ENCODE measurements around the gene TMEM131.

TMEM131 gene

DNA sequence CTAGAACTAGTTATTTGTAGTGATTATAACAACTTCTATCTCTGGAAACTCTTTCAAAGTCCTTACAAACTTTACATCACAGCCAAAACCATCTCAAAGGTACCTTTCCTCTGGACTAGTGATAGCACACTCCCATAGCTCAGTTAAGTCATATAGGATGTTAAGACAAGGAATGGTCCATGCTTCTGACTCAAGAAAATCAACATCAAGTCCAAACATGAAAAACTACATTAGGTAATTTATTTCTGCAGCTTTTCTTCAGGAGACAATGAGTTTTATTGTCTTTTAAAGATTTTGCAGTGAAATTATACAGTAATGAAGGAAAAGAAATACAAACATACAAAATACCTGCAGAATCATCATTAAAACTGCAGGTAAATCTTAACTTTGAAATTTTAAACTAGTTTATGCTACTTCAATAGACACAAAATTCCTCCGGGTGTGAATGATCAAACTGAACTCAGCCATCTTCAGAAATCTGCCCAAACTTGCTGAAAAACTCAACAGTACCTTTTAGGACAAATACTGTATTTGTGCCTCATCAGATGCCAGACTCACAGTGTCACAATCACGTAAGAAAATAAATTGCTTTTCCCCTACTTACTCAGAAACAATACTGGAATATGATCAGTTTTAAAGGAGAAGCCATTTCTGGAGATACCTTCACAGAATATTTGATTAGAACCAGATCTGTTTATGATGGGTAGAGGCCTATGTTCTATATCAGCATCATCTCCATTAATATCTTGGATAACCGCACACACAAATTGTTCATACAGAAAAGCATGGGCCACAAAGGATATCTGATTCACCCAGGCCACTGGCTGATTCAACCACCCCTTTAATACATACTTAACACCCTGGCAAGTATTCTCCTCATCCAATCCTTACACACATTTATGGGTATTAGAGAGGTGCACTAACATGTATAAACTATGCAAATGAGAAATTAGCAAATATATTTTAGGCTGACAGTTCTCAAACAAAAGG is 2.6 kb downstream of the TMEM131 start:
- DNase-seq (ENCODE audit: low read depth): no peak

GRCh38 chr2:97991081-97991856 is 4.5 kb downstream of the TMEM131 start:
- no peak for DNase-seq (ENCODE audit: low read depth)

DNA sequence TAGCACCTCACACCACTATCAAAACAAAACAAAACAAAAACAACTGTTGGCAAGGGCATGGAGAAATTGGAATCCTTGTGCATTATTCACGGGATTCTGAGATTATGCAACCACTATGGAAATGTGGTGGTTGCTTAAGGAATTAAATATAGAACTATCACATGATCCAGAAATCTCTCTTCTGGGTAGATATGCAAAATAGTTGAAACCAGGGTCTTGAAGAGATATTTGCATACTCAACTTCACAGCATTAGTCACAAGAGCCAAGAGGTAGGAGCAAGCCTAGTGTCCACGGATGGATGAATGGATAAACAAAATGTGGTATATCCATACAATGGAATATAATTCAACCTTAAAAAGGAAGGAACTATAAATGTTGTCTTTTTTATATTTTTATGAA is 7.0 kb downstream of the TMEM131 start:
- DNase-seq (ENCODE audit: low read depth): no peak

DNA sequence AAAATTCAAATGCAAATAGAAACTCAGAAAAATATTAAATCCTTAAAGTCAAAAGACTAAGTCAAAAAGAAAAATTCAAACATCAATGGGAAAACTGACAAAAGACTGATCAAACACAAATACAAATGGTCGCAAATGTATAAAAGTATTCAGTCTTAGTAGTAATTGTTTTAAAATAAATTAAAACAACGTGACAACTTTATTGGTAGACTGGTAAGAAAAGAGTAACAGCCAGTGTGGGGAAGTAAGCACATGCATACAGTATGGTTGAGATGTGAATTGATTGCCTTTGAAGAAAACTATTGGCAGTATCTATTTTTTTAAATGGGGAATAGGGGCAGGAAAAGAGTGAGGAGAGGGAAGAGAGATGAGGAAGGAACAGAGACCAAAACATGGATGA is 9.8 kb downstream of the TMEM131 start:
- no peak for DNase-seq (ENCODE audit: low read depth)

- no peak for DNase-seq (ENCODE audit: low read depth)
Measured at GRCh38 chr2:97983698-97984097, 12.1 kb downstream of the TMEM131 start.

DNA sequence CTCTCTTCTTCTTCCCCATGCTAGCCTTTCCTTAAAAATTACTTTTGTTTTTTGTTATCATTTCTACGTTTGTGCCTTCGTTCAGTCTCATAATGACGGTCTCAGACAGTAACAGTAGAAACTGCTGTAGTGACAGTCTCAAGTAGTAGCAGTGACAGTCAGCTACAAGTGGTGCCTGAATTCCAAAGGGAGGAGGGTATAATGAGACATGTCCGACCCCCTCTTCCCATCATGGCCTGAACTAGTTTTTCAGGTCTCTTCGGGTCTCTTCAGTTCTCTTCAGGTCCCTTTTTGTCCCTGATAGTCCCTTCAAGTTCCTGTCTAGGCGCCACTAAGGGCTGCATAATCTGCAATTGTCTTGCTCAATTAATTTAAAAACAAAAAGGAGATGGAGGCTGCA is 12.6 kb downstream of the TMEM131 start:
- no peak for DNase-seq (ENCODE audit: low read depth)

DNA sequence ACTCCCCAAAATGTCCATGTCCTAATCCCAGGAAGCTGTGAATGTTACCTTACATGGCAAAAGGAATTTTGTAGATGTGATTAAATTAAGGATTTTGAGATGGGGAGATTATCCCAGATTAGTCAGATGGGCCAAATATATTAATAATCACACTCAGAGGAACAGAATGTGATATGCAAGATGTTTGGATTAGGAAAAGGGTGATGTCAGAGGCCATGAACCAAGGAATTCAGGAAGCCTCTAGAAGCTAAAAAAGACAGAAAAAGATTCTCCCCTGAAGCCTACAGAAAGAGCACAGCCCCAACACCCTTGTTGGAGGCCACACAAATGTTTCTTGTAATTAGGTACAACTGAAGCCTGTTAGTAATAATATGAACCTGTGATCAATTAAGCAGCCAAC is 13.1 kb downstream of the TMEM131 start:
- no peak for DNase-seq (ENCODE audit: low read depth)

DNA sequence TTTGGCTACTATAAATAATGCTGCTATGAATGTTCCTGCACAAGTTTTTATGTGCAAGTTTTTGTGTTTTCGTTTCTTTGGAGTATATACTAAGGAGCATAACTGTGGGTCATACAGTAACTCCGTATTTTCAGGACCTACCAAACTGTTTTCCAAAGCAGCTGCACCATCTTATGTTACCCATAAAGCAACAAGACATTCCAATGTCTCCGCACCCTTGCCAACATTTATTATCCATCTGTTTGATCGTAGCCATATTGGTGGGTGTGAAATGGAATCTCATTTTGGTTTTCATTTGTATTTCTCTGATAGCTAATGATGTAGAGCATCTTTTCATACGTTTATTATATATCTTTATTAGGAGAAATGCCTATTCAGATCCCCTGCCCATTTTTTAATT is 13.8 kb downstream of the TMEM131 start:
- no peak for DNase-seq (ENCODE audit: low read depth)

GRCh38 chr2:97979904-97980303 is 15.8 kb downstream of the TMEM131 start:
- no peak for DNase-seq (ENCODE audit: low read depth)

GRCh38 chr2:97974471-97974870 is 21.3 kb downstream of the TMEM131 start:
- no peak for DNase-seq (ENCODE audit: low read depth)

GRCh38 chr2:97970293-97971060 is 25.3 kb downstream of the TMEM131 start:
- DNase-seq (ENCODE audit: low read depth): no peak

DNA sequence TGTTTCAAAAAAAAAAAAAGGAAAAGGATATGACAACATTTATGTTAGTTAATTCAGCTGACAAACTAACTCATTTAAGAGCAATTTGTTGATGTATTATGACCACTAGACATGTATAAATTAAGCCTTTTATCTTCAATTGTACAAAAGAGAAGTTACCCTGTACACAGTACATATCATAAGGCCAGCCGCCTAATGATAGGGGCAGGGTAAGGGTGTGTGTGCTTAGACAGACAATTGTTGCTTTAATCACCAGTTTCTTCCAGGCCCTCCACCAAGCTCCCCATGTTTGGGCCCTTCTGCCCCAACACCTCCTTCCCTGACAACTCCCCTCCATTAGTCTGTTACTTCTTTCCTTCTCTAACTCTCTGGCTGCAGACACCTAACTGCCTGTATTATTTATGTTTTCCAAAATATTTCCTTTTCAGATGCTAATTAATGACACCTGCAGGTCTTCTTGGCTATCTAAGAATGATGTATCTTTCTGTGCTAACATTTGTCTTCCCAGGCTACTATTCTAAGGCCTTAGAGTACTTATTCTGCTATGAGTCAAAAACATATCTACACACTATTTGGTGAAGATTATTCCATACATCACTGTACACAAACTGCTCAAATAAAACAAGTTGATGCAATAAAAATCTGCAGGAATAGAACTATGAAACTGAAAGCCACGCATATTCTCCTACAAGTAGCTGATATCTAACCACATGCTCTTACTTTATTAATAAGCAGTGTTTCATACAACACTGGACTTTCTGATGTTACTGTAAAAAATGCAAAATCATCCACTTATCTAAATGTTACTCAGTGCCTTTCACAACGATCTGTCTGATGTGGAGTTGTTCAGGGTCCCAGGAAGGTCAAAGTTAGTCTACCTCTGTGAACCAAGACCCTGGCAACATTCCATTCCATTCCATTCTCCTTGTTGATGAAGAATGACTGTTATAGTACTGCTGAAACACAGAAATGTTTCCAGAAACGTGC is 26.4 kb downstream of the TMEM131 start:
- no peak for DNase-seq (ENCODE audit: low read depth)

GRCh38 chr2:97967931-97968627 is 27.7 kb downstream of the TMEM131 start:
- no peak for DNase-seq (ENCODE audit: low read depth)

- DNase-seq (ENCODE audit: low read depth): no peak
Measured at GRCh38 chr2:97967216-97967592, 28.5 kb downstream of the TMEM131 start.

- no peak for DNase-seq (ENCODE audit: low read depth)
Measured at GRCh38 chr2:97966545-97967215, 29.1 kb downstream of the TMEM131 start.

DNA sequence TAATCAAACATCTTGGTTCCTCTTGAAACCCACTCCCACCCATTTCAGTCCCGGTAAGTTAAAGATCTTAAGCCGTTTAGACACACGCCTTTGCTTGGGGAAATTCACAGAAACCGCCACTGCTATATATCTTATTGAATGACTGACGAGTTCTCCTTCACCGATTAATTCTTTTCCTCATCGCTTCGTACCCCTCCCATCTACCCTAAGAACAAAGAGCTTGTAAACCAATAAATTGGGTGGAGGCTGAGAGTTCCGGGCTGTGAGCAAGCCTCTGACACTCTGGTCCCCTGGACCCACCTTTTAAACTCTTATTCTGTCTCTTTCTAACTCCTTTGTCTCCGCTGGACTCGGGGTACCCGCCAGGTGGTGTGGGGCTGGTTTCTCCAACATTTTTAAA is 30.6 kb downstream of the TMEM131 start:
- DNase-seq (ENCODE audit: low read depth): no peak

DNA sequence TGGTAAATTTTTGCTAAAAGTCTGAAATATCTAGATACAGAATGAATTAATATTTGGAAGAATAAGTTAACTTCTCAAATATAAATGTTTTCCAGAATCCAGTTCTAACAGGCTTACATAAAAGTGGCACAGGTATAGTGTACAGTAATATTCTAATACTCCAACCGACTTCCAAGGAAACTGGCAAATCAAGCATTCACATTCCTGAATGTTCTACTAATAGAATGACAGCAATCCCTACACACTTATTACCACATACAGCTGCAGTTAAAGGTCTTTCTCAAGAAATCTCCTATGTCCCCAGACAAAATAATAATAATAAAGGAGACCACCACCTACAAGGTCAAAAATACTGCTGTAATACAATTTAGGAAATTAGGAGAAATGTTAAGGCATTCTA is 31.9 kb downstream of the TMEM131 start:
- DNase-seq (ENCODE audit: low read depth): no peak

GRCh38 chr2:97963079-97963406 is 32.7 kb downstream of the TMEM131 start:
- no peak for DNase-seq (ENCODE audit: low read depth)

GRCh38 chr2:97961534-97961933 is 34.2 kb downstream of the TMEM131 start:
- no peak for DNase-seq (ENCODE audit: low read depth)

GRCh38 chr2:97958184-97958583 is 37.6 kb downstream of the TMEM131 start:
- DNase-seq (ENCODE audit: low read depth): no peak
